ENCODE data around the gene ATPAF1.

ATPAF1 gene

GRCh38 chr1:46650491-46650890 lies 17.7 kb downstream of the ATPAF1 start:
- no peak for DNase-seq (ENCODE audit: low spot score)
- no peak for TF ChIP-seq CTCF (IDR thresholded peaks at IDR 0.05; ENCODE audit: borderline replicate concordance, control extremely low read depth, extremely low read depth, insufficient read depth, missing control alignments)
- in situ Hi-C loops (cut with MboI; ENCODE audit: low sequenced_read_pairs, unreplicated experiment), result no loop called here

GRCh38 chr1:46649764-46650163 lies 18.4 kb downstream of the ATPAF1 start:
- in situ Hi-C loops (cut with MboI; ENCODE audit: low sequenced_read_pairs, unreplicated experiment), result no loop called here
- DNase-seq (ENCODE audit: low spot score), result no peak
- TF ChIP-seq CTCF (IDR thresholded peaks at IDR 0.05; ENCODE audit: borderline replicate concordance, control extremely low read depth, extremely low read depth, insufficient read depth, missing control alignments), result no peak

- DNase-seq (ENCODE audit: low spot score), result no peak
- in situ Hi-C loops (cut with MboI; ENCODE audit: low sequenced_read_pairs, unreplicated experiment), result no loop called here
- no peak for TF ChIP-seq CTCF (IDR thresholded peaks at IDR 0.05; ENCODE audit: borderline replicate concordance, control extremely low read depth, extremely low read depth, insufficient read depth, missing control alignments)
These were observed 20.6 kb downstream of the ATPAF1 start for GRCh38 chr1:46647611-46648010.

GRCh38 chr1:46646844-46647243 lies 21.3 kb downstream of the ATPAF1 start:
- in situ Hi-C loops (cut with MboI; ENCODE audit: low sequenced_read_pairs, unreplicated experiment), result no loop called here
- TF ChIP-seq CTCF (IDR thresholded peaks at IDR 0.05; ENCODE audit: borderline replicate concordance, control extremely low read depth, extremely low read depth, insufficient read depth, missing control alignments), result no peak
- DNase-seq (ENCODE audit: low spot score), result no peak

GRCh38 chr1:46646331-46646730 lies 21.8 kb downstream of the ATPAF1 start:
- no peak for TF ChIP-seq CTCF (IDR thresholded peaks at IDR 0.05; ENCODE audit: borderline replicate concordance, control extremely low read depth, extremely low read depth, insufficient read depth, missing control alignments)
- no peak for DNase-seq (ENCODE audit: low spot score)

GRCh38 chr1:46645815-46646214 lies 22.3 kb downstream of the ATPAF1 start:
- DNase-seq (ENCODE audit: low spot score), result no peak
- in situ Hi-C loops (cut with MboI; ENCODE audit: low sequenced_read_pairs, unreplicated experiment), result no loop called here
- no peak for TF ChIP-seq CTCF (IDR thresholded peaks at IDR 0.05; ENCODE audit: borderline replicate concordance, control extremely low read depth, extremely low read depth, insufficient read depth, missing control alignments)

More at GRCh38 chr1:46646331-46646730, 21.8 kb downstream of the ATPAF1 start:
- in situ Hi-C loops (cut with MboI; ENCODE audit: low sequenced_read_pairs, unreplicated experiment), result no loop called here

- no peak for DNase-seq (ENCODE audit: low spot score)
- TF ChIP-seq CTCF (IDR thresholded peaks at IDR 0.05; ENCODE audit: borderline replicate concordance, control extremely low read depth, extremely low read depth, insufficient read depth, missing control alignments), result no peak
- in situ Hi-C loops (cut with MboI; ENCODE audit: low sequenced_read_pairs, unreplicated experiment), result no loop called here
These were observed 24.8 kb downstream of the ATPAF1 start for GRCh38 chr1:46643368-46643775.
